Bone marrow (tissue), 2 donors: ENCODE data around the gene BRCA2.

ENCODE experiments used
- DNase-seq, 2 donors: peaks; one replicate each; lab custom pipeline; 2025; lab: John Stamatoyannopoulos, UW

BRCA2 gene

DNA sequence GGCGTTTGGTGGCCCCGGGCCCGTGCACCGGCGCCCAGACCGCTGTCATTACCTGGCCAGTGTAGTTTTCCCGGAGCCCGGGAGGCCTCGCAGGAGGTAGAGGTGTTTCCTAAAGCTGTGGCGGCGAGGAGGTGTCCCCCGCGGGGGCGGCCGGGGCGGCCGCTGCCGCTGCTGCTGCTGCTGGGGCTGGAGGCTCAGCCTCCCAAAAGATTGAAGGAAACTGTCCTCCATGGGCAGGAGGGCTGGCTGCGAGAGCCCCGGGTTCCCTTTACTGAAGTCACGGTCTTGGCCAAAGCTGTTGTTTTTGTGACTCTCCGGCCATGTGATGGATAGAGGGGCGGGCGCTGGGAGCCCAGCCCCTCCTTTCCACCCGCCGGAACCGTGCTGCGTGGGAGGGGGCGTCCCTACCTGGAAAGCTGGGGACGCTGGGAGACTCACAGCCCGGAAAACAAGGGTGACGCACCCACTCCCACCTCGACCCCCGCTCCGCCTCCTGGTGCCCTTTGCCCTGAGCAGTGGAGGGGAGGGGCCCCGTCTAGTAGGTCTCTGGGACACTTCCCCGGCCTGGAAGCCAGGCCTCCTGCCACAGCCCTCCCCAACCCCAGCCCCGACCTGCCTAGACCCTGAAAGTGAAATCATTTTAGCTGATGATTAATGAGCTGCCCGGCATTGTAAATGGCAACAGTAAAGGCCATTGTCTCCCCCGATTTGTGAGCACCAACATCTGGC lies 112.7 kb downstream of the BRCA2 start, which contains the start of gene N4BP2L1:
N4BP2L1 (minus strand) TSS at position 279 of the 729 bp plus-strand sequence; CDS start at position 231, 48 bp downstream.
- peak; percentile 60 to 79 for DNase-seq

GRCh38 chr13:32428581-32429432 lies 113.5 kb downstream of the BRCA2 start:
- DNase-seq = peak in 1 of 2 donors; percentile 42

DNA sequence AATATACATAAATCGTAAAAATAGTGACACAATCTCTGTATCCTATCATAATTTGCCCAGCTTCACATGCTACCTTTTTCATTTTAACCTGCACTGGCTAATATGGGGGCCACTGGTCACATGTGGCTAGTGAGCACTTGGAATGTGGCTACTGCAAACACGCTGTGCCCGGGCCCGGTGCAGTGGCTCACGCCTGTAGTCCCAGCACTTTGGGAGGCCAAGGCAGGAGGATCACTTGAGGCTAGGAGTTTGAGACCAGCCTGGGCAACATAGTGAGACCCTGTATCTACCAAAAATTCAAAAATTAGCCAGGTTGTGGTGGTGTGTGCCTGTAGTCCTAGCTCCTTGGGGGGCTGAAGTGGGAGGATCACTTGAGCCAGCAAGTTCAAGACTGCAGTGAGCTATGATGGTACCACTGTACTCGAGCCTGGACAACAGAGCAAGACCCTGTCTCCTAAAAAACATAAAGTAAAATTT lies 114.2 kb downstream of the BRCA2 start:
- DNase-seq = no peak

- DNase-seq = peak in 1 of 2 donors; percentile 66
These were observed 114.9 kb downstream of the BRCA2 start for GRCh38 chr13:32430018-32430747.

DNA sequence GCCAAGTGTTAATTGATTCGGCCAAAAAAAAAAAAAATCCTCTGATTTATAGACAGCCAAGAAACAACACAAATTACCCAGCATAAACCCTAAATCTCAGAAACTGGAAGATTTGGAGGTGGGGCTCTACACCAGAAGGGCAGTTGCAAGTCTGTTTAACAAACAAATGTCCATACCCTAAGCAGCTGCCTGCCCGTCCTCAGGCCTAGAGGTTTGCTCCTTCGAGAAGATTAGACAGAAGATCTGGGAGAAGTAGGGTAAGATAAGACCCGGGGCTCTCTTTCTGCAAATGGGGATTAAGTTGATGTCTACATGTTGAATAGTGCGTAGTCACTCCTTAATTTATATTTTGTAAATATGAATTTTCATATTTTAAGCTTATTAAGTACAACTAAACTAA lies 116.1 kb downstream of the BRCA2 start:
- DNase-seq = no peak

GRCh38 chr13:32432856-32433255 lies 117.5 kb downstream of the BRCA2 start:
- DNase-seq = no peak

DNA sequence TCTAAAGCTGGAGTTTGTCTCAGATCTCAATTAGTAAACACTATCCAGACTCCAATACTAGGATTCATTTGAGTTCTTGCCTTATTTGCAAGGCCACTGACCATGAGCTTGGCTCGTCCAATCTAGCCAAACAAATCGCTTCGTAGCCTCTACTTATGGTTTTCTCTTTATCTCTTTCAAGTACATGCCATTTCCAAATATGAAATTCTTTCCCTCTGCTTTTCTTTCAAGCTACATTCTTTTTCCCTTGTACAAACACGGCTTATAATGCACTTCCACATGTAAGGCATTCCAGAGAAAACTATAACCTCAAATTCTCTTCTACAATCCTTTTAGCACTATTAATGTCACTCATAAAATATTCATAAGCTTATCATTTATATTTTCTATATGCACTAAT lies 123.6 kb downstream of the BRCA2 start:
- DNase-seq = no peak

DNA sequence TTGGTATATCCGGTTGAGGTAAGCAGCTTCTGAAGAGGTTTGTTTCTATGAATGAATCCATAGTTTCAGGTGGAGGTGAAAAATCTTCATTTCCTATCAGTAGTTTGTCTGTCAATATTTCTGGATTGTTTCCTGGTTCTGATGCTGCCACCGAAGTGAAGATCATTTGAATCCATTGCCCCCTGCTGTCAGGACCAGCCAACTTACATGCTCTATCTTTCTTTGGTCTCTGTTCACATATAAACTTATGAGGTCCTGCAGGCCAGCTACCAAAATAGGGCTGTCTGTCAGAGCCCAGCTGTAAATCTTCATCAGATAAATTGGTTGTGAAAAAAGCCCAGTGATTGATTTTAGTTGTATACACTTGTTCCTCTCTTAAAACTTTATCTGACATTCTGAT lies 127.8 kb downstream of the BRCA2 start:
- DNase-seq = peak in 1 of 2 donors; percentile 44

GRCh38 chr13:32445461-32445860 lies 130.2 kb downstream of the BRCA2 start:
- DNase-seq = no peak

- DNase-seq = no peak
These were observed 130.9 kb downstream of the BRCA2 start for GRCh38 chr13:32446220-32446619.

DNA sequence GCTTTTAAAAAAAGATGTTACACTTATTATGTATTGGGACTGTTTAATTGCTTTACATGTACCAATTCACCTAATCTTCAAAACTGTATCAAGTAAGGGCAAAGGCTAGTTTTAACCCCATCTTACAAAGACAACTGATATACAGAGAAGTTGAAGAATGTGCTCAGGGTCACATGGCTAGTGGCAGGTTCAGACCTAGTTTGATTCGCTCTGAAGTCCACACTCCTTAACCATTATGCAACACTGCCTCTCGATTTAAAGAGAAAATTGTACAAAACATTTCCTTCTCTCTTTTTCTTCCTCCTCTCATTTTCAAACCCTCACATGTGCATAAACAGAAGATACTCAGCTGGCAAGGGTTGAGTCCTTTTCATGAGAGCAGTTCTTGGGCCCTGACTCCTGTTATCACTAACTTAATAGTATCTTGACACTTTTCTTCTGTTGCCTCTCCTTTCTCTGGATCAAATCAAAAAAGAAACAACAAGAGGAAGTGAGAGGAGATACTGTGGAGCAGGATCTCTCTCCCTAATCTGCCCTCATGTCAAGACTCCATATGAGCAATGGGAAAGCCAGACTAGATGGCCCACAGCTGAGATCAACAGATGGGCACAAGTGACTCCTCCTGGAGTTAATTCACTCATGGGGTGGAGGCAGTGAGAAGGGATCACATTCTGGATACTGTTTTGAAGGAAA lies 131.6 kb downstream of the BRCA2 start:
- no peak for DNase-seq

DNA sequence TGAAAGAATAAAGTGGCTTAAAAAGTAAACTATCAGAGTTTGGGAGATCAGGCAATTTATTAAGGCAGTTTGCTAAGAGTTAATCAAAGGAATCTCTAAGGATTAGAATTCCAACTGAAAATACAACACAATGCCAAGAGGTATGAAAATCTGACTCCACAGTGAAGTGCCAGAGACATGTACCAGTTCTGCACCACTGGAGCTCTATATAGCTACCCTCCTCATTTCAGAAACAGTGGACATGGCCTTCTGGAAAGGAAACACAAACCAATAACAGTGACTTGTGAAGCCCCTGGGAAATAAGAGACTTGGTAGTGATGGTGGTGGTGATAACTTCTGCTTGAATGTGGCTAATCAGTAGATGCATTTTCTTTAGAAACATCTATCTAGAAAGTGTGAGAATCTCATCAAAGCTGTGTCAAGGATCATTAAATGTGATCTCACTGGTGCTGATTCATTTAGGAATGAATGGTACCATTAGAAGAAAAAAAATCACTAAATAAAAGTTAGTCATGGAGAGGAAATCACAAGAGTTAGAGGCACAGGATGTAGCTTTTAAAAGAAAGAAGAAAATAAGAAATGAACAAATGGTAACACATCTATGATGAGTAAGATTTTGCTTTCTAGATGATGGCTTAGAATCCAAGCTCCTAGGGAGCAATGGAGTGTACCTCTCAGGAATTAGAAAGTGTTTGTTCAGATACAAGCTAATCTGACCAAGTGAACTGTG lies 132.8 kb downstream of the BRCA2 start:
- no peak for DNase-seq

- no peak for DNase-seq
These were observed 133.7 kb downstream of the BRCA2 start for GRCh38 chr13:32448972-32449371.
